Fibroblast of lung (primary cell): ENCODE results near the gene PCGF2.

ENCODE experiments used
- EZH2 ChIP-seq: IDR thresholded peaks from 2 replicates; pipeline ENCODE4 v1.5.1; 2012; ENCODE audit warnings: low read length, control low read depth, mild to moderate bottlenecking; ENCODE audit errors: missing control alignments
- TF ChIP-seq, protein P1 (sequence below), 2 donors: IDR thresholded peaks in 1 of 2; conservative IDR thresholded peaks in 1 of 2; 1 replicate in 1 of 2; 2 replicates in 1 of 2; pipeline ENCODE4 v1.5.1; 2011 to 2012; ENCODE audit warnings: low read length in 2 of 2, control low read depth in 1 of 2, inconsistent platforms in 1 of 2, low read depth in 1 of 2, mild to moderate bottlenecking in 1 of 2

DNA sequence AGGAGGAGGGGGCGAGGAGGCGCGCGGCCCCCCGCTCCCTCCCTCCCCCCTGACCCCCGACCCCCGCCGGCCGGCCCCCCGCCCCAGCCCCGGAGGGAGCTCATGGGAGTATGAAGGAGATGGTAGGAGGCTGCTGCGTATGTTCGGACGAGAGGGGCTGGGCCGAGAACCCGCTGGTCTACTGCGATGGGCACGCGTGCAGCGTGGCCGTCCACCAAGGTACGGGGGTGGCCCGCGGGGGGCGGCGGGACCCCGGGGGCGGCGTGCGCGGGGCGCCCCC is 42.7 kb downstream of the PCGF2 start:
- TF ChIP-seq, protein P1, sequence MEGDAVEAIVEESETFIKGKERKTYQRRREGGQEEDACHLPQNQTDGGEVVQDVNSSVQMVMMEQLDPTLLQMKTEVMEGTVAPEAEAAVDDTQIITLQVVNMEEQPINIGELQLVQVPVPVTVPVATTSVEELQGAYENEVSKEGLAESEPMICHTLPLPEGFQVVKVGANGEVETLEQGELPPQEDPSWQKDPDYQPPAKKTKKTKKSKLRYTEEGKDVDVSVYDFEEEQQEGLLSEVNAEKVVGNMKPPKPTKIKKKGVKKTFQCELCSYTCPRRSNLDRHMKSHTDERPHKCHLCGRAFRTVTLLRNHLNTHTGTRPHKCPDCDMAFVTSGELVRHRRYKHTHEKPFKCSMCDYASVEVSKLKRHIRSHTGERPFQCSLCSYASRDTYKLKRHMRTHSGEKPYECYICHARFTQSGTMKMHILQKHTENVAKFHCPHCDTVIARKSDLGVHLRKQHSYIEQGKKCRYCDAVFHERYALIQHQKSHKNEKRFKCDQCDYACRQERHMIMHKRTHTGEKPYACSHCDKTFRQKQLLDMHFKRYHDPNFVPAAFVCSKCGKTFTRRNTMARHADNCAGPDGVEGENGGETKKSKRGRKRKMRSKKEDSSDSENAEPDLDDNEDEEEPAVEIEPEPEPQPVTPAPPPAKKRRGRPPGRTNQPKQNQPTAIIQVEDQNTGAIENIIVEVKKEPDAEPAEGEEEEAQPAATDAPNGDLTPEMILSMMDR (conservative IDR thresholded peaks at IDR 0.05 in 1 of 2, IDR thresholded peaks at IDR 0.05 in 1 of 2; ENCODE audit: low read depth in 1 of 2, low read length in 2 of 2) = no peak
- no peak for TF ChIP-seq EZH2
